Heart left ventricle (tissue), 16 donors: Measurements from ENCODE around the gene HDAC10. TPM values are rescaled to one million over a fixed set of nuclear protein-coding genes. Genes with fewer than 3 reads are reported as not detected.

Experiments used
- ATAC-seq, 4 donors: fragments of 200-7000 bp; cut with Tn5 transposase; one replicate each; pipeline ENCODE4 v1.9.1; 2020 to 2022; ENCODE audit warnings: moderate library complexity in 4 of 4, mild to moderate bottlenecking in 3 of 4, moderate number of reproducible peaks in 1 of 4
- DNase-seq, 5 donors: peaks; one replicate each; pipeline ENCODE4 v3.0.0-alpha.2; 2020
- H3K27ac ChIP-seq, 12 donors: fragments of 200-600 bp; sonication (generic) in 4 of 12; one replicate each; pipeline versions ENCODE4 v1.5.0 to v1.8.0; 2016 to 2022; ENCODE audit warnings: mild to moderate bottlenecking in 2 of 12
- H3K27me3 ChIP-seq, 9 donors: fragments of 200-600 bp; sonication (generic) in 2 of 9; one replicate each; pipeline versions ENCODE4 v1.5.1 to v1.8.0; 2016 to 2022; ENCODE audit warnings: mild to moderate bottlenecking in 3 of 9
- H3K36me3 ChIP-seq, 9 donors: fragments of 200-600 bp; sonication (generic) in 2 of 9; one replicate each; pipeline versions ENCODE4 v1.5.0 to v1.8.0; 2018 to 2022; ENCODE audit warnings: mild to moderate bottlenecking in 2 of 9
- H3K4me1 ChIP-seq, 12 donors: fragments of 200-600 bp; sonication (generic) in 4 of 12; one replicate each; pipeline versions ENCODE4 v1.5.0 to v1.8.0; 2016 to 2022; ENCODE audit warnings: mild to moderate bottlenecking in 3 of 12
- H3K4me3 ChIP-seq, 12 donors: fragments of 200-600 bp; sonication (generic) in 4 of 12; one replicate each; pipeline versions ENCODE4 v1.5.0 to v1.8.0; 2017 to 2022; ENCODE audit warnings: mild to moderate bottlenecking in 9 of 12, moderate library complexity in 4 of 12
- H3K9me3 ChIP-seq, 12 donors: fragments of 200-600 bp; sonication (generic) in 4 of 12; one replicate each; pipeline versions ENCODE4 v1.5.0 to v1.8.0; 2016 to 2022; ENCODE audit warnings: mild to moderate bottlenecking in 1 of 12
- CTCF ChIP-seq, 12 donors: fragments of 200-600 bp; sonication (generic) in 4 of 12; IDR thresholded peaks; one replicate each; pipeline versions ENCODE4 v1.5.0 to v1.8.0; 2018 to 2022; ENCODE audit warnings: antibody characterized with exemption in 12 of 12, mild to moderate bottlenecking in 5 of 12
- POLR2A ChIP-seq, 2 donors: fragments of 450-650 bp; IDR thresholded peaks; one replicate each; pipeline ENCODE4 v1.6.1; 2017; ENCODE audit warnings: antibody characterized with exemption in 2 of 2, mild to moderate bottlenecking in 2 of 2, moderate library complexity in 2 of 2
- WGBS, 4 donors: extraction: QIAGEN DNeasy Blood & Tissue Kit in 2 of 4; methylation state at CpG; one replicate each; pipeline versions ENCODE4 v1.1.5 to v1.1.7; 2013 to 2018; 5-methylcytosine and 5-hydroxymethylcytosine counted together
- intact Hi-C, 10 donors: fragments of 100-400 bp; cut with DNase I; formaldehyde crosslinking; loops; one replicate each; pipeline versions ENCODE4 v1.11.1 to v1.14.2; 2022
- polyA plus RNA-seq, 2 donors: library from polyadenylated mRNA; stranded (reverse); fragments of 200-250 nt; gene quantifications; one replicate each; pipeline ENCODE4 v1.2.3, GENCODE V29; 2013
- total RNA-seq, 9 donors: library from RNA; depleted of rRNA in 2 of 9; stranded (reverse); fragments of >200 nt in 2 of 9; fragmentation: NEBNext Ultra II Directional in 3 of 9; extraction: Animal tissue kit (Norgen Biotek cat#: 25700) in 3 of 9; gene quantifications; one replicate each; pipeline versions ENCODE4 v1.1.0 to v1.2.4, GENCODE V29; 2016 to 2023
- donor health status: ischemic (EF 13 %, LVEDD 7.1; RV severe dilation, severe dysfunction).
- donor health status: healthy with polysubstance abuse.
- donor health status: DM: no; HTN: yes; CAD: no.
- donor health status: DM: no; HTN: no; CAD: no.
- donor health status: ischemic (EF 25% LVEDD 6.9; RV normal size, moderate dysfunction).
- donor health status: ischemic (EF 25% LVEDD 5.7; RV mildly dilated, moderate dysfunction).
- donor health status: healthy.
- donor health status: DM: yes; HTN: yes; CAD: no.
- donor health status: ischemic (EF 35%, LVEDD 5.7; RV mildly dilated, moderate dysfunction).
- donor health status: nonischemic (EF 11% LVEDD 7.7; RV severe dilation, severe dysfunction).
- donor health status: DM: yes; HTN: yes; CAD: no.
- donor health status: PGD.
- donor health status: ischemic (EF 29% LVEDD 5.4; RV normal size, mild dysfunction).
- donor health status: nonischemic (EF 23%, LVEDD 6.1; RV moderate dilation, normal function).

HDAC10 gene
- total and polyA plus RNA-seq, 11 donors: 6.2 to 22.4 (median 10.8) TPM

GRCh38 chr22:50248196-50249081, 2.6 kb downstream of the HDAC10 start:
- Histone ChIP-seq H3K4me1 (peaks cover 8 to 57% (median 39%) of the 10 kb centered on the region in 12 donors), H3K4me3 (no peak overlapping the region), H3K27ac (no peak overlapping the region), H3K36me3 (peaks cover 0 to 25% (median 8%) of the 10 kb centered on the region in 9 donors), H3K9me3 (no peaks in the 10 kb centered on the region), H3K27me3 (no peaks in the 10 kb centered on the region)
- DNase-seq: no peak
- no peak for TF ChIP-seq POLR2A (IDR thresholded peaks at IDR 0.05)
- no peak for TF ChIP-seq CTCF (IDR thresholded peaks at IDR 0.05)
- intact Hi-C loops: loop anchor here in 5 of 10 donors (10.0 kb wide), 4 partner anchors 246 to 366 kb away; partner anchors contain the start of genes LMF2 (in 1 of the 5), NCAPH2 (in 1 of the 5) and SCO2 (in 1 of the 5)
- WGBS, 4 donors: 87 to 95% (median 89%) methylated on average over 10 to 29 of the region's 29 CpGs
- ATAC-seq: no peak

- DNase-seq (no peak), ATAC-seq (no peak)
- WGBS, 4 donors: 32 to 46% (median 45%) methylated on average over 12 to 16 of the region's 16 CpGs
- intact Hi-C loops: loop anchor here in 5 of 10 donors (10.0 kb wide), 4 partner anchors 247 to 367 kb away; partner anchors contain the start of genes LMF2 (in 1 of the 5), NCAPH2 (in 1 of the 5) and SCO2 (in 1 of the 5)
- Histone ChIP-seq H3K4me1 (peaks cover 13 to 64% (median 45%) of the 10 kb centered on the region in 12 donors), H3K36me3 (peaks cover 0 to 25% (median 8%) of the 10 kb centered on the region in 9 donors), H3K27ac (no peak overlapping the region), H3K4me3 (no peak overlapping the region), H3K27me3 (no peaks in the 10 kb centered on the region), H3K9me3 (no peaks in the 10 kb centered on the region)
- no peak for TF ChIP-seq POLR2A (IDR thresholded peaks at IDR 0.05)
- no peak for TF ChIP-seq CTCF (IDR thresholded peaks at IDR 0.05)
Observed at GRCh38 chr22:50247748-50248147, 3.3 kb downstream of the HDAC10 start.

- ATAC-seq (no peak), DNase-seq (no peak)
- Histone ChIP-seq H3K4me3 (peak overlapping the region in 1 of 12 donors; percentile 87), H3K27me3 (no peaks in the 10 kb centered on the region), H3K27ac (no peak overlapping the region), H3K36me3 (peaks cover 0 to 25% (median 8%) of the 10 kb centered on the region in 9 donors), H3K4me1 (peaks cover 18 to 70% (median 52%) of the 10 kb centered on the region in 12 donors), H3K9me3 (no peaks in the 10 kb centered on the region)
- TF ChIP-seq POLR2A (IDR thresholded peaks at IDR 0.05) (no peak), CTCF (IDR thresholded peaks at IDR 0.05) (no peak)
- intact Hi-C loops: loop anchor here in 5 of 10 donors (10.0 kb wide), 4 partner anchors 248 to 368 kb away; partner anchors contain the start of genes LMF2 (in 1 of the 5), NCAPH2 (in 1 of the 5) and SCO2 (in 1 of the 5)
- 85 to 88% (median 87%) methylated on average over 15 to 20 of the region's 20 CpGs for WGBS, 4 donors
Observed at GRCh38 chr22:50246242-50247175, 4.6 kb downstream of the HDAC10 start.
